ENCODE data around the gene HACE1. TPM values are rescaled to one million over a fixed set of nuclear protein-coding genes. Genes with fewer than 3 reads are reported as not detected.
"Not testable (repeated sequence)": the region's sequence is repeated elsewhere in the genome, so short reads cannot be mapped to it uniquely, and the experiment has no call there.

HACE1 gene
- polyA plus RNA-seq, 1 experiment = 13.6 TPM

DNA sequence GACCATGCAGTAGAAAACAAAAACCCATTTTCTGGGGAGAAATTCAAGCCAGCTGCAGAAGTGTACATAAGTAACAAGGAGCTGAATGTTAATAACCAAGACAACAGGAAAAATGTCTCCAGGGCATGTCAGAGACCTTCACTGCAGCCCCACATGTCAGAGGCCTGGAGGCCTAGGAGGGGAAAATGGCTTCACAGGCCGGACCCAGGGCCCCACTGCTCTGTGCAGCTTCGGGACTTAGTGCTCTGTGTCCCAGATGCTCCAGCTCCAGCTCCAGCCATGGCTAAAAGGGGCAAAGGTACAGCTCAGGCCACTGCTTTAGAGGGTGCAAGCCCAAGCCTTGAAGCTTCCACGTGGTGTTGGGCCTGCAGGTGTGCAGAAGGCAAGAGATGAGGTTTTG is 43.6 kb downstream of the HACE1 start:
- DNase-seq (ENCODE audit: low read depth, low spot score) = no peak
- Histone ChIP-seq H3K4me3 (ENCODE audit: low read depth, low read length) (no peak overlapping the region), H3K9me3 (ENCODE audit: control insufficient read depth, insufficient read depth, low read length) (no peaks in the 10 kb centered on the region), H3K27me3 (ENCODE audit: control insufficient read depth, insufficient read depth, low read length) (no peaks in the 10 kb centered on the region), H3K27ac (ENCODE audit: low read depth, low read length) (no peak overlapping the region)
- POLR2A ChIA-PET = no interaction called here
- CTCF ChIA-PET = no interaction called here
- TF ChIP-seq, protein P1, sequence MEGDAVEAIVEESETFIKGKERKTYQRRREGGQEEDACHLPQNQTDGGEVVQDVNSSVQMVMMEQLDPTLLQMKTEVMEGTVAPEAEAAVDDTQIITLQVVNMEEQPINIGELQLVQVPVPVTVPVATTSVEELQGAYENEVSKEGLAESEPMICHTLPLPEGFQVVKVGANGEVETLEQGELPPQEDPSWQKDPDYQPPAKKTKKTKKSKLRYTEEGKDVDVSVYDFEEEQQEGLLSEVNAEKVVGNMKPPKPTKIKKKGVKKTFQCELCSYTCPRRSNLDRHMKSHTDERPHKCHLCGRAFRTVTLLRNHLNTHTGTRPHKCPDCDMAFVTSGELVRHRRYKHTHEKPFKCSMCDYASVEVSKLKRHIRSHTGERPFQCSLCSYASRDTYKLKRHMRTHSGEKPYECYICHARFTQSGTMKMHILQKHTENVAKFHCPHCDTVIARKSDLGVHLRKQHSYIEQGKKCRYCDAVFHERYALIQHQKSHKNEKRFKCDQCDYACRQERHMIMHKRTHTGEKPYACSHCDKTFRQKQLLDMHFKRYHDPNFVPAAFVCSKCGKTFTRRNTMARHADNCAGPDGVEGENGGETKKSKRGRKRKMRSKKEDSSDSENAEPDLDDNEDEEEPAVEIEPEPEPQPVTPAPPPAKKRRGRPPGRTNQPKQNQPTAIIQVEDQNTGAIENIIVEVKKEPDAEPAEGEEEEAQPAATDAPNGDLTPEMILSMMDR (IDR thresholded peaks at IDR 0.05; ENCODE audit: low read depth, low read length) = no peak

DNA sequence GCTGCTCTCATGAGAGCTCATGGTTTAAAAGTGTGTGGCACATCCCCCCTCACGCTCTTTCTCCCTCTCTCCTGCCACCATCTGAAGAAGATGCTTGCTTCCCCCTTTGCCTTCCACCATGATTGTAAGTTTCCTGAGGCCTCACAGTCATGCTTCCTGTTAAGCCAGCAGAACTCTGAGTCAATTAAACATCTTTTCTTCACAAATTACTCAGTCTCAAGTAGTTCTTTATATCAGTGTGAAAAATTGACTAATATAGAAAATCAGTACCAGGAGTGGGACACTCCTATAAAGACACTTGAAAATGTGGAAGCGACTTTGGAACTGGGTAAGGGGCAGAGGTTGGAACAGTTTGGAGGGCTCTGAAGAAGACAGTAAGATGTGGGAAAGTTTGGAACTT is 45.0 kb downstream of the HACE1 start:
- CTCF ChIA-PET = no interaction called here
- POLR2A ChIA-PET = no interaction called here

DNA sequence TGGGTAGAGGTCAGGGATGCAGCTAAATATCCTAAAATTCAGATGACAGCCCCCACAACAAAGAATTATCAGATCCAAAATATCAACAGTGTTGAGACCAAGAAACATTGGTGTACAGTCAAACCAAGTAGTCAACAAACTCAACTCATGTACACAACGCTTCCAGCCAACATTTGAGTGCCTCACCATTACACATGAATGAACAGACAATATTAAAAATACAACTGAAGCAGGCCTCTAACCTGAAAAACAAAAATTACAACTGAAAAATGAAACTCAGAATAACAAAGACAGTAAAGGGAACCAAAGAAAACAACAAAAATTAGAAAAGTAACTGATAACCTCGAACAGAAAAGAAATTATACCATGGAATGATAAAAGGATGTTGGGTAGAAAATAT is 46.2 kb downstream of the HACE1 start:
- Histone ChIP-seq H3K4me3 (ENCODE audit: low read depth, low read length) (no peak overlapping the region), H3K9me3 (ENCODE audit: control insufficient read depth, insufficient read depth, low read length) (no peaks in the 10 kb centered on the region), H3K27ac (ENCODE audit: low read depth, low read length) (no peak overlapping the region), H3K27me3 (ENCODE audit: control insufficient read depth, insufficient read depth, low read length) (no peaks in the 10 kb centered on the region)
- CTCF ChIA-PET = no interaction called here
- POLR2A ChIA-PET = no interaction called here
- no peak for DNase-seq (ENCODE audit: low read depth, low spot score)
- TF ChIP-seq, protein P1 (IDR thresholded peaks at IDR 0.05; ENCODE audit: low read depth, low read length) = no peak

More for the DNA sequence above, 45.0 kb downstream of the HACE1 start:
- no peaks in the 10 kb centered on the region for H3K9me3 ChIP-seq (ENCODE audit: control insufficient read depth, insufficient read depth, low read length)
- no peak overlapping the region for H3K4me3 ChIP-seq (ENCODE audit: low read depth, low read length)
- no peak overlapping the region for H3K27ac ChIP-seq (ENCODE audit: low read depth, low read length)
- H3K27me3 ChIP-seq (ENCODE audit: control insufficient read depth, insufficient read depth, low read length) = no peaks in the 10 kb centered on the region
- TF ChIP-seq, protein P1 (IDR thresholded peaks at IDR 0.05; ENCODE audit: low read depth, low read length) = no peak
- DNase-seq (ENCODE audit: low read depth, low spot score) = no peak

DNA sequence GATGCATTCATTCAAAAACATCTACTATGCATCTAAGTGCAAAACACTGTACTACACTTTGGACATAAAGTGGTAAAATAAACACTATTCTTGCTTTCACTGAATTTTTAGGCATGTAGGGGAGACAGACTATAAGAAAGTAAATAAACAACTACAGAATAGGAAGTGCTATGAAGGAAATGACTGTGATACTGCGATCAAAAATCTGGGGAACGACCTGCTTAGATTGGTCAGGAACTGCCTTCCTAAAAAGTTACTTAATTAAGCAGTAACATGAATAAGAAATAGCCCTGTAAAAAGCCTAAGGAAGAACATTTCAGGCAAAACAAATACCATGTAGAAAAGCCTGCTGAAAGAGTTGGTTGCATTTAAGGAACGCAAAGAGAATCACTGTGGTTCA is 50.6 kb downstream of the HACE1 start:
- Histone ChIP-seq H3K4me3 (ENCODE audit: low read depth, low read length) (no peak overlapping the region), H3K27ac (ENCODE audit: low read depth, low read length) (no peak overlapping the region), H3K27me3 (ENCODE audit: control insufficient read depth, insufficient read depth, low read length) (no peaks in the 10 kb centered on the region), H3K9me3 (ENCODE audit: control insufficient read depth, insufficient read depth, low read length) (no peaks in the 10 kb centered on the region)
- TF ChIP-seq, protein P1 (IDR thresholded peaks at IDR 0.05; ENCODE audit: low read depth, low read length) = no peak
- POLR2A ChIA-PET = no interaction called here
- CTCF ChIA-PET = no interaction called here
- no peak for DNase-seq (ENCODE audit: low read depth, low spot score)

DNA sequence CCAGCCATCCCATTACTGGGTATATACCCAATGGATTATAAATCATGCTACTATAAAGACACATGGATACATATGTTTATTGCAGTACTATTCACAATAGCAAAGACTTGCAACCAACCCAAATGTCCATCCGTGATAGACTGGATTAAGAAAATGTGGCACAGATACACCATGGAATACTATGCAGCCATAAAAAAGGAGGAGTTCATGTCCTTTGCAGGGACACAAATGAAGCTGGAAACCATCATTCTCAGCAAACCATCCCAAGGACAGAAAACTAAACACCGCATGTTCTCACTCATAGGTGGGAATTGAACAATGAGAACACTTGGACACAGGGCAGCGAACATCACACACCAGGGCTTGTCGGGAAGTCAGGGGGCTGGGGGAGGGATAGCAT is 54.4 kb downstream of the HACE1 start:
- CTCF ChIA-PET; H3K9me3 ChIP-seq (ENCODE audit: control insufficient read depth, insufficient read depth, low read length); POLR2A ChIA-PET; H3K27ac ChIP-seq (ENCODE audit: low read depth, low read length); H3K27me3 ChIP-seq (ENCODE audit: control insufficient read depth, insufficient read depth, low read length); DNase-seq (ENCODE audit: low read depth, low spot score); H3K4me3 ChIP-seq (ENCODE audit: low read depth, low read length): not testable (repeated sequence)

DNA sequence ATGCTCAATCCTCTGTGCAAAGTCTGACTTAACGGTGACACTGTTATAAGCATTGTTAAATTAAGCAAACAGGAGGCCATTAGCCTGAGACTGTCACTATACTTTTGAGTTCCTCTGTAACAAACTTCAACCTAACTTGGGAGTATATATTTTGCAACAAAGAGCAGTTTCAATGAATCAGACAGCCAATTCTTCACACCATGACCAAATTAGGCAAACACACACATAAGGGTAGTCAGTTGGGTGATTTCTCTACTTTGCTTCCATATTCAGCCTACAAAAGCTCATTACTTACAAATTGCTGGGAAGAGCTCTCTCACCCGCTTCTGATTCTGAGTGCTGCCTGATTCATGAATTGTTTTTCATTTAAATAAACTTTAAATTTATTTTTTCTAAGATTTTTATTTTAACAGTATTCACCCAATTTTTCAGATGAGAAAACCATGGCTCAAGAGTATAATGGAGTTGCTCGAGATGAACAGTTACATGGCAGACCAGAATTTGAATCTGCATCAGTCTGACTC is 60.5 kb downstream of the HACE1 start:
- ChIA-PET CTCF (interaction anchor here (1.0 kb wide), 1 partner anchor 9 kb away, joined by 5 read pairs; no protein-coding TSS in a partner anchor), POLR2A (no interaction called here)
- no peaks in the 10 kb centered on the region for H3K27me3 ChIP-seq (ENCODE audit: control insufficient read depth, insufficient read depth, low read length)
- TF ChIP-seq, protein P1 (IDR thresholded peaks at IDR 0.05; ENCODE audit: low read depth, low read length) = no peak
- no peak for DNase-seq (ENCODE audit: low read depth, low spot score)
- no peak overlapping the region for H3K27ac ChIP-seq (ENCODE audit: low read depth, low read length)
- no peak overlapping the region for H3K4me3 ChIP-seq (ENCODE audit: low read depth, low read length)
- H3K9me3 ChIP-seq (ENCODE audit: control insufficient read depth, insufficient read depth, low read length) = peaks cover 5% of the 10 kb centered on the region; the same call in 1 of the 2 replicates
